ENCODE measurements around the gene TMA7B. TPM values are rescaled to one million over a fixed set of nuclear protein-coding genes. Genes with fewer than 3 reads are reported as not detected.
A peak's percentile ranks its signal among the peaks of the same experiment; 100 is the strongest.

Gene TMA7B
- total RNA-seq (ENCODE audit: low replicate concordance) = not detected in 2 replicates

GRCh38 chr22:39959640-39960447 is at the start of gene TMA7B:
TMA7B (plus strand) TSS chr22:39960397; CDS start chr22:39964375, 3,978 bp downstream.
- H2AFZ ChIP-seq (replicated peaks) = peak within 1 kb of the TSS; percentile 85
- no peaks in the 10 kb centered on the region for H3K9me3 ChIP-seq (ENCODE audit: low read depth)
- no peaks in the 10 kb centered on the region for H4K20me1 ChIP-seq (ENCODE audit: low read depth)
- H3K79me2 ChIP-seq (ENCODE audit: low read depth) = no peaks in the 10 kb centered on the region
- no peak within 1 kb of the TSS for H3K9ac ChIP-seq
- H3K27me3 Mint-ChIP-seq (ENCODE audit: insufficient read depth, low read depth) = peaks cover 17% of the 10 kb centered on the region
- H3K4me2 ChIP-seq = no peak within 1 kb of the TSS
- H3K27ac ChIP-seq = no peak within 1 kb of the TSS
- no peak within 1 kb of the TSS for H3K4me3 ChIP-seq
- peak within 1 kb of the TSS; percentile 5 for H3K27ac Mint-ChIP-seq
- H3K9me3 Mint-ChIP-seq = no peaks in the 10 kb centered on the region
- H3K36me3 Mint-ChIP-seq = no peaks in the 10 kb centered on the region
- H3K4me1 Mint-ChIP-seq = peaks cover 24% of the 10 kb centered on the region
- peaks cover 8% of the 10 kb centered on the region for H3F3A ChIP-seq (ENCODE audit: low read depth)
- H3K4me1 ChIP-seq = peaks cover 7% of the 10 kb centered on the region
- no peak within 1 kb of the TSS for H3K4me3 Mint-ChIP-seq
- peaks cover 4% of the 10 kb centered on the region for H3K27me3 ChIP-seq
- DNase-seq (ENCODE audit: low spot score) = peak; percentile 61
- TF ChIP-seq EZH2 (IDR thresholded peaks at IDR 0.05) = no peak
- TF ChIP-seq, protein P1, sequence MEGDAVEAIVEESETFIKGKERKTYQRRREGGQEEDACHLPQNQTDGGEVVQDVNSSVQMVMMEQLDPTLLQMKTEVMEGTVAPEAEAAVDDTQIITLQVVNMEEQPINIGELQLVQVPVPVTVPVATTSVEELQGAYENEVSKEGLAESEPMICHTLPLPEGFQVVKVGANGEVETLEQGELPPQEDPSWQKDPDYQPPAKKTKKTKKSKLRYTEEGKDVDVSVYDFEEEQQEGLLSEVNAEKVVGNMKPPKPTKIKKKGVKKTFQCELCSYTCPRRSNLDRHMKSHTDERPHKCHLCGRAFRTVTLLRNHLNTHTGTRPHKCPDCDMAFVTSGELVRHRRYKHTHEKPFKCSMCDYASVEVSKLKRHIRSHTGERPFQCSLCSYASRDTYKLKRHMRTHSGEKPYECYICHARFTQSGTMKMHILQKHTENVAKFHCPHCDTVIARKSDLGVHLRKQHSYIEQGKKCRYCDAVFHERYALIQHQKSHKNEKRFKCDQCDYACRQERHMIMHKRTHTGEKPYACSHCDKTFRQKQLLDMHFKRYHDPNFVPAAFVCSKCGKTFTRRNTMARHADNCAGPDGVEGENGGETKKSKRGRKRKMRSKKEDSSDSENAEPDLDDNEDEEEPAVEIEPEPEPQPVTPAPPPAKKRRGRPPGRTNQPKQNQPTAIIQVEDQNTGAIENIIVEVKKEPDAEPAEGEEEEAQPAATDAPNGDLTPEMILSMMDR (IDR thresholded peaks at IDR 0.05) = peak; percentile 30
- no peaks in the 10 kb centered on the region for H3K36me3 ChIP-seq

DNA sequence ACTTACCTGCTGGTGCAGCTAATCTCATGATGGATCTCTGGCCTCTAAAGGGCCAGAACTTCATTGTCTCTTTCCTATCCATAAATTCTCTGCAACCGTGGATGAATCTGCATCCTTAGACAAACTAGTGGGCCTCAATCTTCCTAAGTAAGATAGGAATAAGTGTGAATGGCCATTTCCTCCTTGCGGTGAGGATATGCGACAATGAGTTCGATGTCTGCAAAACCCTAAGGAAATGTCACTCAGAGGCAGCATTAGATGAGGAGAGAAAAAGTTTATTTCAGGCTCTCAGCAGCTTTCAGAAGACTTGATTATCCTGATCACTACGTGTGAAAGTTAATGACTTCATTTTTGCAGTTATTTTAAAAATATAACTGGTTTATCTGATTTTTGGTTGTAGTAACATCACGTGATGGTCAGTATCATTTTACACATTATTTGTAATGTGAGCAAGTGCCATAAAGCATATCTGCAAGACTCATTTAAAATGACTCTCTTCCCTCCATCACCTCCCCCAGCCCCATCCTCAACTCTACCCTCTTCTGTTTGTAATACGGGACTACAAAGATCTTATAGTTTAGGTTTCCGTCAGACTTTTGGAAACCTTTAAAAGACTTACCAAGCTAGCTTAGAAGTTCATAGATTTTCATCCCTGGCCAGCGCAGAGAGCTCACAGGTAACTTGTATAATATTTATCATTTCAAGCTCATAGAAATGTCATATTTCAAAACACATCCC is 49.2 kb upstream of the TMA7B start:
- Histone ChIP-seq H3K9me3 (ENCODE audit: low read depth) (no peaks in the 10 kb centered on the region), H3F3A (ENCODE audit: low read depth) (peaks cover 21% of the 10 kb centered on the region), H2AFZ (replicated peaks) (no peak overlapping the region), H3K9ac (no peak overlapping the region), H3K4me1 (peaks cover 37% of the 10 kb centered on the region), H4K20me1 (ENCODE audit: low read depth) (peaks cover 13% of the 10 kb centered on the region), H3K27me3 (peaks cover 5% of the 10 kb centered on the region), H3K27ac (no peak overlapping the region), H3K4me3 (no peak overlapping the region), H3K4me2 (no peak overlapping the region), H3K36me3 (no peaks in the 10 kb centered on the region), H3K79me2 (ENCODE audit: low read depth) (no peaks in the 10 kb centered on the region)
- TF ChIP-seq EZH2 (IDR thresholded peaks at IDR 0.05) = no peak
- TF ChIP-seq, protein P1 (IDR thresholded peaks at IDR 0.05) = no peak
- no peak for TF ChIP-seq EZH2phosphoT487 (IDR thresholded peaks at IDR 0.05)
- no peak for DNase-seq (ENCODE audit: low spot score)
- no peaks in the 10 kb centered on the region for H3K36me3 Mint-ChIP-seq
- no peak overlapping the region for H3K27ac Mint-ChIP-seq
- H3K9me3 Mint-ChIP-seq = no peaks in the 10 kb centered on the region
- no peak overlapping the region for H3K4me3 Mint-ChIP-seq
- H3K27me3 Mint-ChIP-seq (ENCODE audit: insufficient read depth, low read depth) = peaks cover 2% of the 10 kb centered on the region
- H3K4me1 Mint-ChIP-seq = peaks cover 58% of the 10 kb centered on the region

DNA sequence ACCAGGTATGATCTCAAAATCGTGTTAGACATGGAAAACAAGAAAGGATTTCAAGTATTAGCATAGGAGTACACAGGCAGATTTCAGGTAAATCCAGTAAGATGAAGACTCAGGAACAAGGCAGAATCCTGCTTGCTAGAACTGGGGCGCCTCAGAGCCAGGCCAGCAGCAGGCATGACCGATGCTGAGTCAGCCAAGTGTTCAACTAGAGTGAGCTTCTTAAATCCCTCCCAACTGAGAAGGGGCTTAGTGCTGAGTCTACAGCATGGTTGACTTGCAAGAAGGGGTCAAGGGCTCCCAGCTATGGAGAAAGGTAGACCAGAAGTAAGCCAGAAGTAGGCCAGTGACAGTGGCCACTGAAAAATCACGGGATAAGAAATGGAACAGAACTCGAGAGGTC is 46.9 kb upstream of the TMA7B start:
- Histone ChIP-seq H3F3A (ENCODE audit: low read depth) (peaks cover 23% of the 10 kb centered on the region), H4K20me1 (ENCODE audit: low read depth) (peaks cover 13% of the 10 kb centered on the region), H3K36me3 (no peaks in the 10 kb centered on the region), H3K4me3 (no peak overlapping the region), H3K4me2 (peak overlapping the region; percentile 50), H3K4me1 (peaks cover 33% of the 10 kb centered on the region), H2AFZ (replicated peaks) (no peak overlapping the region), H3K9ac (no peak overlapping the region), H3K27me3 (peaks cover 5% of the 10 kb centered on the region), H3K9me3 (ENCODE audit: low read depth) (no peaks in the 10 kb centered on the region), H3K27ac (no peak overlapping the region), H3K79me2 (ENCODE audit: low read depth) (no peaks in the 10 kb centered on the region)
- peaks cover 2% of the 10 kb centered on the region for H3K27me3 Mint-ChIP-seq (ENCODE audit: insufficient read depth, low read depth)
- H3K4me1 Mint-ChIP-seq = peaks cover 57% of the 10 kb centered on the region
- no peaks in the 10 kb centered on the region for H3K9me3 Mint-ChIP-seq
- H3K4me3 Mint-ChIP-seq = peak overlapping the region; percentile 21
- H3K36me3 Mint-ChIP-seq = no peaks in the 10 kb centered on the region
- no peak overlapping the region for H3K27ac Mint-ChIP-seq
- peak; percentile 57 for DNase-seq (ENCODE audit: low spot score)
- TF ChIP-seq EZH2 (IDR thresholded peaks at IDR 0.05) = no peak
- TF ChIP-seq EZH2phosphoT487 (IDR thresholded peaks at IDR 0.05) = no peak
- TF ChIP-seq, protein P1 (IDR thresholded peaks at IDR 0.05) = no peak
